Ovary (tissue), 9 donors: ENCODE measurements around the gene PLSCR3. TPM values are rescaled to one million over a fixed set of nuclear protein-coding genes. Genes with fewer than 3 reads are reported as not detected.

Source experiments
- DNase-seq, 5 donors: peaks; one replicate each; pipeline ENCODE4 v3.0.0-alpha.2; 2019 to 2020
- H3K27ac ChIP-seq, 2 donors: fragments of 200-600 bp; one replicate each; pipeline versions ENCODE4 v1.5.1 to v1.8.0; 2019 to 2022
- H3K27me3 ChIP-seq: fragments of 200-600 bp; one replicate; pipeline ENCODE4 v1.8.0; 2022
- H3K36me3 ChIP-seq: fragments of 200-600 bp; sonication (generic); one replicate; pipeline ENCODE4 v1.5.1; 2019
- H3K4me1 ChIP-seq: one replicate; pipeline ENCODE4 v1.8.1; 2013; ENCODE audit warnings: mild to moderate bottlenecking, moderate library complexity; ENCODE audit not compliant: insufficient read depth
- H3K4me3 ChIP-seq: fragments of 200-600 bp; sonication (generic); one replicate; pipeline ENCODE4 v1.5.1; 2017
- H3K9me3 ChIP-seq, 2 donors: fragments of 200-600 bp in 1 of 2; sonication (generic) in 1 of 2; one replicate each; pipeline versions ENCODE4 v1.5.1 to v1.8.1; 2013 to 2019; ENCODE audit warnings: mild to moderate bottlenecking in 1 of 2, moderate library complexity in 1 of 2
- CTCF ChIP-seq, 3 donors: fragments of 450-650 bp in 2 of 3; fragments of 200-600 bp in 1 of 3; IDR thresholded peaks; one replicate each; pipeline versions ENCODE4 v1.5.1 to v1.8.0; 2016 to 2022; ENCODE audit warnings: antibody characterized with exemption in 3 of 3, mild to moderate bottlenecking in 1 of 3
- EP300 ChIP-seq: sonication (generic); formaldehyde crosslinking; IDR thresholded peaks from one replicate; pipeline ENCODE4 v1.6.1; 2017; ENCODE audit warnings: antibody characterized with exemption
- POLR2A ChIP-seq: fragments of 450-650 bp; IDR thresholded peaks from one replicate; pipeline ENCODE4 v1.6.1; 2017; ENCODE audit warnings: antibody characterized with exemption, mild to moderate bottlenecking, moderate library complexity
- WGBS, 3 donors: extraction: QIAGEN DNeasy Blood & Tissue Kit in 1 of 3; methylation state at CpG; one replicate each; pipeline versions ENCODE4 v1.1.5 to v1.1.7; 2013 to 2017; 5-methylcytosine and 5-hydroxymethylcytosine counted together
- intact Hi-C, 4 donors: fragments of 100-400 bp; cut with DNase I; formaldehyde crosslinking; loops; one replicate each; pipeline versions ENCODE4 v1.11.0 to v1.15.1; 2022 to 2023
- polyA plus RNA-seq, 2 donors: library from polyadenylated mRNA; stranded (reverse); fragments of 200-250 nt in 1 of 2; fragments of 350-450 nt in 1 of 2; fragmentation: Illumina TruSeq in 1 of 2; extraction: RNeasy Lipid Tissue Mini Kit (QIAGEN cat#74804) in 1 of 2; gene quantifications; one replicate each; pipeline ENCODE4 v1.2.3, GENCODE V29; 2013 to 2014
- total RNA-seq, 7 donors: library from RNA; depleted of rRNA in 2 of 7; stranded (reverse); fragments of >200 nt in 2 of 7; fragmentation: NEBNext Ultra II Directional in 3 of 7; extraction: Animal tissue kit (Norgen Biotek cat#: 25700) in 3 of 7; gene quantifications; one replicate each; pipeline versions ENCODE4 v1.1.0 to v1.2.4, GENCODE V29; 2016 to 2023
- donor health status: DM: no; HTN: no; CAD: no; lungs with moderate emphysema.
- donor health status: DM: no; HTN: no; CAD: no.
- donor health status: Bipolar disorder and iron deficiency.
- donor health status: DM: yes; HTN: yes; CAD: no.
- donor health status: DM: no; HTN: no; CAD: no.
- donor health status: DM: yes; HTN: yes; CAD: no.

Gene PLSCR3
- total and polyA plus RNA-seq, 9 donors: 7.1 to 52.4 (median 33.8) TPM

- TF ChIP-seq POLR2A (no peak), EP300 (no peak), CTCF (IDR thresholded peaks at IDR 0.05) (no peak)
- H3K9me3 ChIP-seq: no peaks in the 10 kb centered on the region
- intact Hi-C loops: loop anchor here in 2 of 4 donors (10.0 kb wide), 1 partner anchor 76 kb away; the partner anchor contains the start of genes KCTD11 (in 2 of the 2) and TMEM95 (in 2 of the 2)
- no peaks in the 10 kb centered on the region for H3K27me3 ChIP-seq
- no peaks in the 10 kb centered on the region for H3K36me3 ChIP-seq
- no peak overlapping the region for H3K4me3 ChIP-seq
- WGBS, 3 donors: 85 to 91% (median 90%) methylated on average over 1 of the region's 1 CpG
- H3K27ac ChIP-seq: no peak overlapping the region
- H3K4me1 ChIP-seq: no peaks in the 10 kb centered on the region
- no peak for DNase-seq
Observed at GRCh38 chr17:7431231-7431630, 36.9 kb upstream of the PLSCR3 start.

GRCh38 chr17:7429722-7430121 is 35.4 kb upstream of the PLSCR3 start:
- no peak overlapping the region for H3K4me3 ChIP-seq
- no peak overlapping the region for H3K27ac ChIP-seq
- 89 to 90% (median 90%) methylated on average over 10 of the region's 10 CpGs for WGBS, 3 donors
- no peaks in the 10 kb centered on the region for H3K4me1 ChIP-seq
- DNase-seq: no peak
- no peak for TF ChIP-seq CTCF (IDR thresholded peaks at IDR 0.05)
- no peaks in the 10 kb centered on the region for H3K9me3 ChIP-seq
- intact Hi-C loops: loop anchor here in 2 of 4 donors (10.0 kb wide), 1 partner anchor 75 kb away; the partner anchor contains the start of genes KCTD11 (in 2 of the 2) and TMEM95 (in 2 of the 2)
- H3K27me3 ChIP-seq: no peaks in the 10 kb centered on the region
- no peaks in the 10 kb centered on the region for H3K36me3 ChIP-seq

- Histone ChIP-seq H3K9me3 (no peaks in the 10 kb centered on the region), H3K4me1 (no peaks in the 10 kb centered on the region), H3K27ac (no peak within 1 kb of the TSS), H3K27me3 (no peaks in the 10 kb centered on the region), H3K36me3 (no peaks in the 10 kb centered on the region), H3K4me3 (no peak within 1 kb of the TSS)
- intact Hi-C loops: no loop called here
- no peak for DNase-seq
- TF ChIP-seq EP300 (no peak), CTCF (IDR thresholded peaks at IDR 0.05) (no peak), POLR2A (no peak)
- WGBS, 3 donors: 54 to 60% (median 56%) methylated on average over 5 of the region's 5 CpGs
Observed at GRCh38 chr17:7428557-7428956, 34.2 kb upstream of the PLSCR3 start, which contains the start of gene SPEM3. Gene SPEM3, plus strand, starts transcription at chr17:7428857. Its CDS starts 46 bp downstream, at chr17:7428903.

- no peak for DNase-seq
- TF ChIP-seq CTCF (IDR thresholded peaks at IDR 0.05) (no peak), EP300 (no peak), POLR2A (no peak)
- Histone ChIP-seq H3K4me1 (no peaks in the 10 kb centered on the region), H3K27ac (no peak overlapping the region), H3K36me3 (no peaks in the 10 kb centered on the region), H3K9me3 (no peaks in the 10 kb centered on the region), H3K27me3 (no peaks in the 10 kb centered on the region), H3K4me3 (no peak overlapping the region)
- intact Hi-C loops: no loop called here
- 79 to 88% (median 82%) methylated on average over 7 of the region's 7 CpGs for WGBS, 3 donors
Observed at GRCh38 chr17:7427549-7427948, 33.2 kb upstream of the PLSCR3 start.
